ENCODE measurements around the gene GDPD3.

Gene GDPD3

DNA sequence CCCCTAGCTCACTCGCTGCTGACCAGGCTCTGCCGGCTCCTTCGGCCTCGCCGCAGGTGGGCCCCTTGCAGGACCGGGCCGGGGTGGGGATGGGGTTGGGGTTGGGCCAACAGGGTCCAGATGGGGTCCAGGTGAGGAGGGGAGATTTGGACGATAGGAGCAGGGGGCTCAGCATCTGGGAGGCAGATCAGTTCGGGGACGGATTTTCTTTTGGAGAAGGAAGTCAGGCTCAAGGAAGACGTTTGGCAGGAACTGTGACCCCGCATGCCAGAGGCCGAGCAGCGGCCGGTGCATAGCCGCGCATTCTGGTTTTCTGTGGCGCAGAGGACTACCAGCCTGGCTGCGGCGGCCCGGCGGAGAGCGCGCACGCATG, 48.6 kb downstream of the GDPD3 start:
- no peak for ATAC-seq
- TF ChIP-seq ZNF70 (CRISPR knock-in tag; IDR thresholded peaks at IDR 0.05) (no peak), PPARA (CRISPR knock-in tag; IDR thresholded peaks at IDR 0.05; ENCODE audit: borderline replicate concordance) (no peak), TCF4 (CRISPR knock-in tag; IDR thresholded peaks at IDR 0.05; ENCODE audit: borderline replicate concordance) (no peak), GLIS3 (CRISPR knock-in tag; IDR thresholded peaks at IDR 0.05) (no peak), ZNF565 (CRISPR knock-in tag; conservative IDR thresholded peaks at IDR 0.05; ENCODE audit: low read depth) (no peak), ZFP3 (CRISPR knock-in tag; IDR thresholded peaks at IDR 0.05) (no peak), SNAI2 (CRISPR knock-in tag; IDR thresholded peaks at IDR 0.05) (no peak), ZNF8 (CRISPR knock-in tag; IDR thresholded peaks at IDR 0.05) (no peak), ISL1 (CRISPR knock-in tag; IDR thresholded peaks at IDR 0.05) (no peak), ZC3H10 (CRISPR knock-in tag; IDR thresholded peaks at IDR 0.05) (no peak)
- TF ChIP-seq, protein P1, sequence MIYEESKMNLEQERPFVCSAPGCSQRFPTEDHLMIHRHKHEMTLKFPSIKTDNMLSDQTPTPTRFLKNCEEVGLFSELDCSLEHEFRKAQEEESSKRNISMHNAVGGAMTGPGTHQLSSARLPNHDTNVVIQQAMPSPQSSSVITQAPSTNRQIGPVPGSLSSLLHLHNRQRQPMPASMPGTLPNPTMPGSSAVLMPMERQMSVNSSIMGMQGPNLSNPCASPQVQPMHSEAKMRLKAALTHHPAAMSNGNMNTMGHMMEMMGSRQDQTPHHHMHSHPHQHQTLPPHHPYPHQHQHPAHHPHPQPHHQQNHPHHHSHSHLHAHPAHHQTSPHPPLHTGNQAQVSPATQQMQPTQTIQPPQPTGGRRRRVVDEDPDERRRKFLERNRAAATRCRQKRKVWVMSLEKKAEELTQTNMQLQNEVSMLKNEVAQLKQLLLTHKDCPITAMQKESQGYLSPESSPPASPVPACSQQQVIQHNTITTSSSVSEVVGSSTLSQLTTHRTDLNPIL (CRISPR knock-in tag; IDR thresholded peaks at IDR 0.05; ENCODE audit: low read depth), result no peak
- TF ChIP-seq, protein P2, sequence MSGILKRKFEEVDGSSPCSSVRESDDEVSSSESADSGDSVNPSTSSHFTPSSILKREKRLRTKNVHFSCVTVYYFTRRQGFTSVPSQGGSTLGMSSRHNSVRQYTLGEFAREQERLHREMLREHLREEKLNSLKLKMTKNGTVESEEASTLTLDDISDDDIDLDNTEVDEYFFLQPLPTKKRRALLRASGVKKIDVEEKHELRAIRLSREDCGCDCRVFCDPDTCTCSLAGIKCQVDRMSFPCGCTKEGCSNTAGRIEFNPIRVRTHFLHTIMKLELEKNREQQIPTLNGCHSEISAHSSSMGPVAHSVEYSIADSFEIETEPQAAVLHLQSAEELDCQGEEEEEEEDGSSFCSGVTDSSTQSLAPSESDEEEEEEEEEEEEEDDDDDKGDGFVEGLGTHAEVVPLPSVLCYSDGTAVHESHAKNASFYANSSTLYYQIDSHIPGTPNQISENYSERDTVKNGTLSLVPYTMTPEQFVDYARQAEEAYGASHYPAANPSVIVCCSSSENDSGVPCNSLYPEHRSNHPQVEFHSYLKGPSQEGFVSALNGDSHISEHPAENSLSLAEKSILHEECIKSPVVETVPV (CRISPR knock-in tag; IDR thresholded peaks at IDR 0.05), result no peak
- TF ChIP-seq, protein P3, sequence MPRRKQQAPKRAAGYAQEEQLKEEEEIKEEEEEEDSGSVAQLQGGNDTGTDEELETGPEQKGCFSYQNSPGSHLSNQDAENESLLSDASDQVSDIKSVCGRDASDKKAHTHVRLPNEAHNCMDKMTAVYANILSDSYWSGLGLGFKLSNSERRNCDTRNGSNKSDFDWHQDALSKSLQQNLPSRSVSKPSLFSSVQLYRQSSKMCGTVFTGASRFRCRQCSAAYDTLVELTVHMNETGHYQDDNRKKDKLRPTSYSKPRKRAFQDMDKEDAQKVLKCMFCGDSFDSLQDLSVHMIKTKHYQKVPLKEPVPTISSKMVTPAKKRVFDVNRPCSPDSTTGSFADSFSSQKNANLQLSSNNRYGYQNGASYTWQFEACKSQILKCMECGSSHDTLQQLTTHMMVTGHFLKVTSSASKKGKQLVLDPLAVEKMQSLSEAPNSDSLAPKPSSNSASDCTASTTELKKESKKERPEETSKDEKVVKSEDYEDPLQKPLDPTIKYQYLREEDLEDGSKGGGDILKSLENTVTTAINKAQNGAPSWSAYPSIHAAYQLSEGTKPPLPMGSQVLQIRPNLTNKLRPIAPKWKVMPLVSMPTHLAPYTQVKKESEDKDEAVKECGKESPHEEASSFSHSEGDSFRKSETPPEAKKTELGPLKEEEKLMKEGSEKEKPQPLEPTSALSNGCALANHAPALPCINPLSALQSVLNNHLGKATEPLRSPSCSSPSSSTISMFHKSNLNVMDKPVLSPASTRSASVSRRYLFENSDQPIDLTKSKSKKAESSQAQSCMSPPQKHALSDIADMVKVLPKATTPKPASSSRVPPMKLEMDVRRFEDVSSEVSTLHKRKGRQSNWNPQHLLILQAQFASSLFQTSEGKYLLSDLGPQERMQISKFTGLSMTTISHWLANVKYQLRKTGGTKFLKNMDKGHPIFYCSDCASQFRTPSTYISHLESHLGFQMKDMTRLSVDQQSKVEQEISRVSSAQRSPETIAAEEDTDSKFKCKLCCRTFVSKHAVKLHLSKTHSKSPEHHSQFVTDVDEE (CRISPR knock-in tag; IDR thresholded peaks at IDR 0.05), result no peak

DNA sequence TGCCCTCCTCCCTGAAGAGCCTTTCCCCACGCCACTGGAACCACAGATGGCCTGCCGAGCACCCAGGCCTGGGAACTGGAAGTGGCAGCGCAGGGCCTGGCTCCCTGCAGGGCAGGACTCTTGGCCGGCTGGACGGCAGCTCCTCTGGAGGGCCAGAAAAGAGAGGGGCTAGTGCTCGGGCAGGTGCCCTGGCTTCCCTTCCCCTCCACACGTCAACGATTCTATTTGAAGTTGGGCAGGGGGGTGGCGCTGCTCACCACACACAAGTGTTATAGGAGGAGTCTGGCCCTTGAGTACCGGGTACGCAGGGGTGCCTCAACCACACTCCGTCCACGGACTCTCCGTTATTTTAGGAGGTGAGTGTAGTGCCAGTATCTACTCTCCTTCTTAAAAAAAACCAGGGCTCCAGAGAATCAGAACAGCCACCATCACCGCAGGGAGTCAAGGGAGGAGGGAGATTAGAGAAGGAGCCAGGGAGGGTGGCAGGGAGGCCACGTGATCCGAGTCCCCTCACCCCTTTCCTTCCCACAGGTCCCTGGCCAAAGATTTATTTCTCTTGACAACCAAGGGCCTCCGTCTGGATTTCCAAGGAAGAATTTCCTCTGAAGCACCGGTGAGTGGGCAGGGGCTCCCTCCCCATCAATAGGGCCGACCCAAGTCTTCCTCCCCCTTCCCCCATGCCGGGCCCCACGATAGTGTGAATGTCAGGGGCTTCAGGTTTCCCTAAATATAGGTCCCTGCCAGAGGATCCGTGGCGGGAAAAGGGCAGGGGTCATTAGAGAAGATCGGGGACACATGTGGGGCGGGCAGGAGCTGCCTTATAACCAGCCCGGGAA, 49.2 kb downstream of the GDPD3 start:
- no peak for ATAC-seq
- TF ChIP-seq ZFP30 (CRISPR knock-in tag; IDR thresholded peaks at IDR 0.05), result no peak
- TF ChIP-seq ZNF565 (CRISPR knock-in tag; conservative IDR thresholded peaks at IDR 0.05; ENCODE audit: low read depth), result no peak
- no peak for TF ChIP-seq RARB (CRISPR knock-in tag; IDR thresholded peaks at IDR 0.05)
- TF ChIP-seq TCF4 (CRISPR knock-in tag; IDR thresholded peaks at IDR 0.05; ENCODE audit: borderline replicate concordance), result no peak
- TF ChIP-seq ZNF8 (CRISPR knock-in tag; IDR thresholded peaks at IDR 0.05), result no peak
- no peak for TF ChIP-seq ISL1 (CRISPR knock-in tag; IDR thresholded peaks at IDR 0.05)
- TF ChIP-seq GLIS3 (CRISPR knock-in tag; IDR thresholded peaks at IDR 0.05), result no peak
- no peak for TF ChIP-seq ZC3H10 (CRISPR knock-in tag; IDR thresholded peaks at IDR 0.05)
- no peak for TF ChIP-seq ARNTL (CRISPR knock-in tag; IDR thresholded peaks at IDR 0.05; ENCODE audit: borderline replicate concordance, low read depth)
- TF ChIP-seq, protein P2 (CRISPR knock-in tag; IDR thresholded peaks at IDR 0.05), result no peak
- TF ChIP-seq, protein P4, sequence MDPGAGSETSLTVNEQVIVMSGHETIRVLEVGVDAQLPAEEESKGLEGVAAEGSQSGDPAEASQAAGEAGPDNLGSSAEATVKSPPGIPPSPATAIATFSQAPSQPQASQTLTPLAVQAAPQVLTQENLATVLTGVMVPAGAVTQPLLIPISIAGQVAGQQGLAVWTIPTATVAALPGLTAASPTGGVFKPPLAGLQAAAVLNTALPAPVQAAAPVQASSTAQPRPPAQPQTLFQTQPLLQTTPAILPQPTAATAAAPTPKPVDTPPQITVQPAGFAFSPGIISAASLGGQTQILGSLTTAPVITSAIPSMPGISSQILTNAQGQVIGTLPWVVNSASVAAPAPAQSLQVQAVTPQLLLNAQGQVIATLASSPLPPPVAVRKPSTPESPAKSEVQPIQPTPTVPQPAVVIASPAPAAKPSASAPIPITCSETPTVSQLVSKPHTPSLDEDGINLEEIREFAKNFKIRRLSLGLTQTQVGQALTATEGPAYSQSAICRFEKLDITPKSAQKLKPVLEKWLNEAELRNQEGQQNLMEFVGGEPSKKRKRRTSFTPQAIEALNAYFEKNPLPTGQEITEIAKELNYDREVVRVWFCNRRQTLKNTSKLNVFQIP (CRISPR knock-in tag; IDR thresholded peaks at IDR 0.05; ENCODE audit: borderline replicate concordance, low read depth), result no peak
- TF ChIP-seq, protein P5, sequence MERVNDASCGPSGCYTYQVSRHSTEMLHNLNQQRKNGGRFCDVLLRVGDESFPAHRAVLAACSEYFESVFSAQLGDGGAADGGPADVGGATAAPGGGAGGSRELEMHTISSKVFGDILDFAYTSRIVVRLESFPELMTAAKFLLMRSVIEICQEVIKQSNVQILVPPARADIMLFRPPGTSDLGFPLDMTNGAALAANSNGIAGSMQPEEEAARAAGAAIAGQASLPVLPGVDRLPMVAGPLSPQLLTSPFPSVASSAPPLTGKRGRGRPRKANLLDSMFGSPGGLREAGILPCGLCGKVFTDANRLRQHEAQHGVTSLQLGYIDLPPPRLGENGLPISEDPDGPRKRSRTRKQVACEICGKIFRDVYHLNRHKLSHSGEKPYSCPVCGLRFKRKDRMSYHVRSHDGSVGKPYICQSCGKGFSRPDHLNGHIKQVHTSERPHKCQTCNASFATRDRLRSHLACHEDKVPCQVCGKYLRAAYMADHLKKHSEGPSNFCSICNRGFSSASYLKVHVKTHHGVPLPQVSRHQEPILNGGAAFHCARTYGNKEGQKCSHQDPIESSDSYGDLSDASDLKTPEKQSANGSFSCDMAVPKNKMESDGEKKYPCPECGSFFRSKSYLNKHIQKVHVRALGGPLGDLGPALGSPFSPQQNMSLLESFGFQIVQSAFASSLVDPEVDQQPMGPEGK (CRISPR knock-in tag; IDR thresholded peaks at IDR 0.05; ENCODE audit: borderline replicate concordance), result no peak
- TF ChIP-seq BACH2 (CRISPR knock-in tag; IDR thresholded peaks at IDR 0.05; ENCODE audit: borderline replicate concordance), result no peak
- no peak for TF ChIP-seq CSDC2 (CRISPR knock-in tag; IDR thresholded peaks at IDR 0.05)
- no peak for TF ChIP-seq OSR1 (CRISPR knock-in tag; IDR thresholded peaks at IDR 0.05)
- no peak for TF ChIP-seq SNAI2 (CRISPR knock-in tag; IDR thresholded peaks at IDR 0.05)
- no peak for TF ChIP-seq PPARA (CRISPR knock-in tag; IDR thresholded peaks at IDR 0.05; ENCODE audit: borderline replicate concordance)
- TF ChIP-seq ZNF70 (CRISPR knock-in tag; IDR thresholded peaks at IDR 0.05), result no peak

Measured in SK-N-SH treated with all-trans-retinoic acid at 6 μM for 48 hours (cell line).